OCI-M2 (cell line): ENCODE results near the gene RNF220.
A peak's percentile ranks its signal among the peaks of the same experiment; 100 is the strongest.

Experiments
- DNase-seq: peaks from one replicate; lab custom pipeline; 2025; ENCODE audit not compliant: unreplicated experiment; lab: John Stamatoyannopoulos, UW

Gene RNF220

DNA sequence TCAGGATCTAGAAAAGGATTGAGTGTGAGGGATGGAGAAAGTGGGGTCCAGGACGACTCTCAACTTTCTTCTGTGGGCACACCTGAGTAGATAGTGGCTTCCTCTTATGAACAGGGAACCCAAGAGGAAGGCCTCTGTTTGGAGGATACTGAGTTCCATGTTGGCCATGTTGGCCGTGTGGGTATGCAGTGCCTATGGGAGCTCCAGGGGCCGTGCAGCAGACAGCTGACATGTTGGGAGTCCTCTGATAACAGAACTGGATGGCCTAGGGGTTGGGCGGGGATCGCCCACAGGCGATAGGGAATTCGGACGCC, 226.2 kb downstream of the RNF220 start:
- peak; percentile 39 for DNase-seq

DNA sequence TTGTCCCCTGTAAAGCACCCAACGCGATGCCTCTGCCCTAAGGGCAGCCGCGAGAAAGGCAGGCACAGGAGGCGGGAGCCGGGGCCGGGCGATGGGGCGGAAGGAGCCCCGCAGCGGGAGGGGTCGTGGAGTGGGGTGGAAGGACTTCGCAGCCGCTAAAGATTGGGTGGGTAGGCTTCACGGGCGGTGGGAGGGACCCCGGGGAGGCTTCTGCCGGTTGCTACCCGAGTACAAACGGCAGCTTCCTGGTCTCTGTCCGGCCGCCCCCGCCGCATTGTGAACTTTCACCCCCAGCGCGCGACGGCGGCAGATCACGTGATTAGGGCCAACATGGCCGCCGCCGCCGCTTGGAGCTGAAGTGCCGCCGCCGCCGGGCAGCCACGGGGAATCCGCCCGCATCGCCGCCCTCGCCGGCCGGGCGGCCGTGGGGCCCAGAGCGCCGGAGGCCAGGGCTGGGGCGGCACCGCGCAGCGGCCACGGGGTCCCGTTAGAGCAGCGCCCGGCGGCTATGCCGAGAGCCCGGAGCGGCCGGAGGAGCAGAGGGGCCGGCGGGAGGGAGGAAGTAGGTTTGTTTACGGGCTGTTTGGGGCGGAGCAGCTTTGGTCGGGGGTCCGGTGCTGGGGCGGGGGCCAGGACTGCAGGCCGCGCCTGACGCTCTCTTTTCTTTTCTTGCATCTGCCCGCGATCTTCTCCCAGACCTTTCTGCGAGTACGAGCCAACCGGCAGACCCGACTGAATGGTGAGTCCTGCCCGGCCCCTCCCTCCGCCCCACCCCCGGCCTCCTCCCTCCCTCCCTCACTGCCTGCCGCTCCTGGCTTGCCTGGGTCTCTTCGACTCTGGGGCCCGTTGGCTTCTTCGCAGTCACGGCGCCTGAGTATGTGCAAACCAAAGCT, 226.8 kb downstream of the RNF220 start:
- peak; percentile 39 for DNase-seq

DNA sequence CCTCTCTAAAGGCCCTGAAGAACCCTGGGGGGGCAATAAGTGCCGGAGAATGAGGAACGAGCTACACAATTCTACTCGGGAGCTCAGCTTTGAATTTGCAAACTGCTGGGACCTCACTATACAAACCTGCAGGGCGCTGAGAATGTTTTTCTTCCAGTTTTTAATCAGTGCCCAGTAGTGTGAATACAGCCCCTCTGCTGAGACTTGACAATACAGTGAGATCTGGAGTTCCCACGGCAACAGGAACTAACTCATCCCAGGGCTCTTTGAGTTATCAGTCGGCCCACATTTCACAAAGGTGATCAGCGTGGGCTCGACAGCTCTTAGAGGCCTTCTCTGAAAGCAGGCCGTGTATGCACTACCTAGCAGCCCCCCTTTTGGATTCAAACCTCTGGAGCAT, 227.5 kb downstream of the RNF220 start:
- no peak for DNase-seq

DNA sequence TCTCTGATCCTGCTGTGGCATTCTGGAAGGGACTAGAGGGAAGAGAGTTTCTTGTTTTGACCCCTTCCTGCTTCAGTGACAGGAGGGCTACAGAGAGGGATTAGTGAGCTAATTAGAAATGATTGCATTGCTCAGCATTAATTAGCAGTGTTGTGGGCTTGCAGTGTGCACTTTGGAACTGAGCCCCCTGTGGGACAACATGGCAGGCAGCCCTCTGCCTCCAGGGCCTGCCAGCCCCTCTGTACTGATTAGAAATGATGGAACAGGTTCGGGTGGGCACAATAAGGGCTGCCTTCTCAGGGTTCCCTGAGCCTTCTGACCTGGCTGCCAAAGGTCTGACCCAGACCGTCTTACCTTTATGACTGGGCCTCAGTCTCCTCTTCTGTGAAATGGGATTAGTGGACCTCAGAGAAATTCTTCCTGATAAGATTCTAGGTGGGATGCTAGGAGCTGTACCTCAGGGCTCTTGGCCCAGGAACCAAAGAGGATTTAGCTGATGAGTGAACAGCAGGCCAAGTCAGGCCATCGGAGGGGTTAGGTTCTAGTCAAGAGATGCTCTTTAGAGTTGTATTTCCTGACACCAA, 229.6 kb downstream of the RNF220 start:
- no peak for DNase-seq

DNA sequence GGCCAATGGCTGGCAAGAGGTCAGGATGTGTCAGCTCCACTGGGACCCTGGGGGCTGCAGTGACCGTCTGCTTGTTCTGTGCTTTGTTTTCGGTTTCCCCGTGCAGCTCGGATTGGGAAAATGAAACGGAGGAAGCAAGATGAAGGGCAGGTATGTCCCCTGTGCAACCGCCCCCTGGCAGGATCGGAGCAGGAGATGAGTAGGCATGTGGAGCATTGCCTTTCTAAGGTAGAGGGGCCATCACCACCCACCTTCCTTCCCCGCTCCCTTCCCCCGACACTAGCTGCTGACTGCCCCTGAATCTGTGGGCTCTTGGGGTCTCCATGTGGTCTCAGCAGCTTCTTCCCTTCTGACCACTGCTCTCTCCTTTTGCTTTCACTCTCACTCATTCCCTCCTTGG, 230.4 kb downstream of the RNF220 start:
- no peak for DNase-seq

DNA sequence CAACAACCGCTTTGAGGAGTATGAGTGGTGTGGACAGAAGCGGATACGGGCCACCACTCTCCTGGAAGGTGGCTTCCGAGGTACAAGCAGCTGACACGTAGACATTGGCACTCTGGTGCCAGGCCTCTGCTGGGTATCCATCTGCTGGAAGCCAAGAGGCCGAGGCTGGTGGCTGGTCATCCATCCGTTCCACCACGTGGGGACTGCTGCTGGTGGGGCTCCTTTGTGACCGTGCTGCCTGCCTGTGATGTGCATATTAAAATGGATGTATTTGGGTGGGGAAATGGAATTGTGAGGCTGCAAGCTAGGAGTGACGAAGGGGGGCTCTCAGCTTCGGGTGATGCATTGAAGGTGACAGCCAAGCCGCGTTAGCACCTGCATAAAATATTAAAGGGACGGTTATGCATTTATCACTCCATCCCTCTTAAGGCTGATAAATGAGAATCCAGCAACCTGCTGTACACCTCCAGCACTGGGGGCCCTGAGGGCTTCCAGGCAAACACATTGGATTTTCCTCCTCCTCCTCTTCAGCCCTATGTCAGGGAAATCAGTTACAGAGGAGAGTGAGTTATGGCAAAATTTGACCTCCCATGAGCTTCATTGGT, 231.1 kb downstream of the RNF220 start:
- no peak for DNase-seq

DNA sequence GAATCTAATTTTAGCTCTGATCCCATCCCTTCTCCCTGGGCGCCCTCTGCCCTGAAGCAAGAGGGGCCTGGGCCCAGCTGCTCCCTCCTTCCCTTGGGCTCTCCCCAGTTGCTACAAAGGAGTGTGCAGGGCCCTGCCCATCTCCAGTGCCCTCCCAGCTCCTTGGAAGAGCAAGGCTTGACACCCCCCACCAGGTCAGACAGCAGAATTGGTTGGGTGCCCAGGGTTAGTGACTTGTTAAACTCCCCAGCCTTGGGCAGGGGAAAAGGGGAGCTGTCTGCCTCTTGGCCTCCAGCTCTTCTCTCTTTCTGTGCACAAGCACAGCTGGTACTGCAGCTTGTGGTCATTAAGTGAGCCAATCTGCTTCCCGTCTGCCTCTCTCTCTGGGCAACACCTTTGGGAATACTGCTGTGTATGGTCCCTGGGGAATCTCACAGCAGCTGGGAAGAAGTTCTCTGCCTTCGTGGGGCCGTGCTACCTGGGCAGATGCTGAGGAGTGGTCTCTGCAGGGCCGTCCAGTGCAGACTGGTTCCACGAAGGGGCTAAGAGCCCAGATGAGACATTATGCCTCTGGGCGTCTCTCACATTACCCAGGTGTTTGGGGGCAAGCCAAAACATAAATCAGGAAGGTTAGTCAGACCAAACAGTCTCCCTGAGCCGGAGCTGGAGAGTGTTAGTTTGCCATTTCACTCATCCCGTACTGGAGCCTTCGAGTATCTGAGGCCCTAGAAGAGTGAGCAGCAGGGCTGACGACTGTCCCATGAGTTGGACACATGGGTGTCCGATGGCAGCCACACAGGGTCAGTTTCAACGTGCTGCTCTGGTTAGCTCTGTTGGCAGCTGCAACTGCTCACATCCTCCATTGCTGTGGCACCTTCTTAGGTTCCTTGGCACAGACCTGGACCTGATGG, 231.9 kb downstream of the RNF220 start:
- no peak for DNase-seq

DNA sequence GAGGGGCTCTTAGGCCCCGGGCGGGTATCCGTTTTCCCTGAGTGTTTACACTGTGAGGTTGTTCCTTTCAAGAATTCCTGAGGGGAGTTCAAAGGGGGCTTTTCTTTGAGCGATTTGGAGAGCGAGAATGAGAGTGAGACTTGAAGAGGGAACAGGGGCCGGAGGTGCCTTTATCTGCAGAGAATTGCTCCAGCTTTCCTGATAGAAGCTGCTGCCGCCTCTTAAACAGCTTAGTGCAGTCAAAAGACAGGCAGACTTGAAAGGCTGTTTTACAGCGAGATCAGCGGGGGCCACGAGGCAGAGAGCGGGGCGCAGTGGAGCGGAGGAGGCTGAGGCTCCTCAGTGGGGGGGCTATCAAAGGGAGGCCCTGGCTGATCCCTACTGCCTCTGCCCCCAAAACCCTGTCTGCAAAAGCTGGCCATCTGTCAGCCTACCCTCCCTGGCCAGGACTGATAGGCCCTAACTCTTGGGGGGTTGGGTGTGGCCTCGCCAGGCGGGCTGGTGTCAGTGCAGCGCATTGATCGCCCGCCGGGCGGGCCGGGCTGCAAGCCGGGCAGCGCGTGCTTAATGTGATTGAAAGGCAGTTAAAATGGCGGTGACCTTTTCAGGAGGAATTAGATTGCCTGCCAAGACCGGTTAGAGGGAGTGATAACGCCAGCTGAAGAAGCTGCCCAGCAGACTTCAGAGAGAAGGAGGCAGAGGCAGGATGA, 232.8 kb downstream of the RNF220 start:
- no peak for DNase-seq

DNA sequence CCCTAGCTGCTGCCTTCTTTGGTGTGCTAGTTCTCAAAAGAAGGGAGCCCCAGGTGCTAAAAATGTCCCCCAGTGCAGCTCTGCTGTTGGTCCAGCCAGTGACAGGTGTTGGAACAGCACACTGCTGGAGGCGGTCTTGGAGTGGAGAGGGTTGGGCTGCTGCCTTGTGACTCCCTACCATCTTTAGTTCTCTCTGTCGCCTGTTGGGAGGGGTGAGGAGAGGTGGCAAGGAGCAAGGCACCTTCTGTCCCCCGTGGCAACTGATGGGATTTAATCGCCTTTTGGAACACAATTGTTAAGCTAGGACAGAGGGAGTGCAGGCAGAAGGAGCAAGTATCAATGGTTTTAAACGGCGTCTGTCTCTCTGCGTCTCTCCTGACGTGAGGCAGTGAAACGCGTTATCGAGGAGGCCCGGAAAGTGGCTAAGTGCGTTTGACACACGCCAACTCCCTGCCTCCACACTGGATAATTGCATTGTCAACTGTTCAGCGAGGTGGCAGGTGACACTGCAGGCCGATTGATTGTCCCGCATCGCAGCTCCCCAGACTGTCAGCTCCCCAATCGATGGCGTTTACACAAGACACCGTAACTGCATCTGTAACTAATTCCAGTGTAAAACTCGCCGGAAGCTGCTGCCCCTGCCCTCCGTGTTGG, 235.3 kb downstream of the RNF220 start:
- no peak for DNase-seq

DNA sequence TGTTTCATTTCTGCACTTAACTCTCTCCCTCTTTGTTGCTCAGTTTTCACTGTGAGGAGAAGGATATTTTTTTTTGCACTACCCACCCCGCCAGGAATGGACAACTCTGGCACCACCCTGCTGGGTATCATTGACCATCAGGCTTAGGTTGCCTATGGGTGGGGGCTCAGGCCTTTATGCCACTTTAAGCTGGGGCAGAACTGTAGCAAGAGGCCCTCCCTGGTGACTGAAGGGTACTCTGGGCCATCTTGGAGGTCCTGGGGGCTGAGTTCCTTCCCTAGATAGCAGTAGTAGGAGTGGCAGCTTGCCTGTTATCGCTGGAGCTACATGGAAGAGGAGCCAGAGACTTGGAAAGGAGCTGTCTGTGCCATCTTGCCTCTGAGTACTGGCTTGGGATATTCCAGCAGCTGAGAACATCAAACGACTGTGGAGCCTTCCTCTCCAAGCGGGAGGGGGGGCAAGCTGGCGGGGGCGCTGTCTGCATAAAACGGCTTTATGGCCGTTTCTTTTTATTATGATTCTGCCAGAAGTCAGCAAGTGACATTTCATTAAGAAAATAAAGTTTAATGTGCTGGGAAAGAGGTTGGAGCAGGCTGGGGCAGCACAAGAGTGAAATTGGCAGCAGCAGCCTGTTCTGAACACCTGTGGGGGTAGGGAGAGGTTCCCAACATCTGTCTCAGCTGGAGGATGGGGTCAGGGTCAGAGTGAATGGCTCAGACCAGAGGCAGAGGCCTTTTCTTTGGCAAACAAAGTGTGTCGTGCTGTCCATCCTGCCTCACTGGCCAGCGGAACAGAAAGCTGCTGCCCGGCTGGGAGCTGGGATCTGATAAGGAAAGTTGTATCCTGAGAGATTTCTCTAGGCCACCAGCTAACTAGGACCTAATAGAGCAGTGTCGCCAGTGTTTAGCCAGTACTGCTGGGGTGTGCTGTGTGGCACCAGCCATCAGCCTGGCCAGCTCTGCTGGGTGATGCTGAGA, 236.4 kb downstream of the RNF220 start:
- DNase-seq: no peak

DNA sequence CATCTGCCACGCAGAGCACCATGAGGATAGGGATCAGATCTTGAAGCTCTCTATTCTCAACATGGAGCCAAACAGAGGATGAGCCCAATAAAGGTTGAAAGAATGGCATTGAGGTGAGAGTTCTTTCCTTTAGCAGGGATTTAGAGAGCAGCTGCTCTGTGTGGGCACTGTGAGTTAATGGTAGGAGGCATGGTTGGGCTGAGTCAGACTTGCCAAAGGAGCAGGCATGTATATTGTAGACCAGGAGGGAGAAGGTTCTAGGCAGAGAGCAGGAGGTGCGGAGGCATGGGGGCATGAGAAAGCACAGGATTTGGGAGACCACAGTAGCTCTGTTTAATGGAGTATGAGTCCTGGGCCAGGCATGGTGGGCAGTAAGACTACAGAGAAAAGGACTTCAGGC, 237.2 kb downstream of the RNF220 start:
- DNase-seq: no peak

DNA sequence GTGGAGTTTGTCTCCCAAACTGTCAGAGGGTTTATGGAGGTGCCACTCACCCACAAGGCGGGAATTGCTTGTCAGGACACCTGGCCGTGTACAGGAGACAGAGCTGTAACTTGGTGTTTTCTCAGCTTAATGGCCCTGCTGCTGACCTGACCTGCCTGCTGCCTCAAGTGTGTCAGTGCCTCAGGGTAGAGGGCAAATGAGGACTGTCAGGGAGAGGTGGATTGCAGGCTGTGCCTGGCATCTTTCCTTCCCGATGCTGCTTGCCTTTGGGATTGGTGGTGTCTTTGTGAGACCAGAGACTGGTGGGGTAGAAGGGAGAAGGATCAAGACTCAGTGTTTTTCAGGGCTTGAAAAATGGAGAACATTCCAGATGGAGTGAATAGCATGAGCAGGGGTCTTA, 237.9 kb downstream of the RNF220 start:
- no peak for DNase-seq

DNA sequence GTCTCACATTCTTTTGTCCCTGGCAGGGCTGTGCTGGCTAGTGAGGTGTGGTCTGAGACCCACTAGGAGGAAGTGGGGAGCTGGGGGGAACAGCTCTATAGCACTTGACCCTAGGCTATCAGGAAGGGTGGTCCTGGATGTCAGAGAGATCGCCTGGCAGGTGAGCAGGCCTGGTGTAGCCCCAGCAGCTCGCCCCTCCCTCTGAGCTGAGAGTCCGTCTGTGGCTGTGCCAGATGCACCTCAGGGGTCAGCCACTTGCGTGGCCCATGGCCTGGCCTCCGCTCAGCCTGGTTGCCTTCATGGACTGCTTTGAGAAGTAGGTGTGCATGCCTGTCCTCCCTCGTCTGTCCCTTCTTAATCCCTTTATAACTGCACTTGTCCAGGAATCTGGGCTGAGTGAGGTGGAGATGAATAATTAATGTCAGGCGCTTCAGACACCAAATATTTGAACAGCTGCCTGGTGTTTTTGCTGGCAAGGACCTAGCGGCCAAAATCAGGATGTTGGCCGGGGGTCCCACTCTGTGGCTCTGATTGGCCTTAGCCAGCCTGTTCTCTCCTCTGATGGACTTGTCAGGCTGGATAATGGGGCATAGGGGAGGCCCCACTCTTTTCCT, 238.8 kb downstream of the RNF220 start:
- no peak for DNase-seq

DNA sequence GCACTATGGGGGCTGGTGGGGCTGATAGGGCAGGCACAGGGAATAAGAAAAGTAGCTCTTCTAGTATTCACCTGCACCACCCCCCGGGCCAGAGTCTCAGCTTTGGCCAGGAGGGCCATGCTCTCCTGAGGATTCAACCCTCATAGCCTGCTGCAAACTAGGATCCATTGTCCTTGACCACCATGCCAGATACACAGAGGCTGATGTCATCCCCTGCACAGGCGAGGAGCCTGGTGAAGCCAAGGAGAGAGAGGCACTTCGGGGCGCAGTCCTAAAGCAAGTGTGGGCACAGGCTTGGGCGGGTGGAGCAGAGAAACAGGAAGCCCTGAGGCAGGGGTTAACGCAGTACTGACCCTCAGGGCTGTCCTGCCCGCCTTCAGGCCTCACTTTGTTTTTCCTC, 239.8 kb downstream of the RNF220 start:
- DNase-seq: no peak

DNA sequence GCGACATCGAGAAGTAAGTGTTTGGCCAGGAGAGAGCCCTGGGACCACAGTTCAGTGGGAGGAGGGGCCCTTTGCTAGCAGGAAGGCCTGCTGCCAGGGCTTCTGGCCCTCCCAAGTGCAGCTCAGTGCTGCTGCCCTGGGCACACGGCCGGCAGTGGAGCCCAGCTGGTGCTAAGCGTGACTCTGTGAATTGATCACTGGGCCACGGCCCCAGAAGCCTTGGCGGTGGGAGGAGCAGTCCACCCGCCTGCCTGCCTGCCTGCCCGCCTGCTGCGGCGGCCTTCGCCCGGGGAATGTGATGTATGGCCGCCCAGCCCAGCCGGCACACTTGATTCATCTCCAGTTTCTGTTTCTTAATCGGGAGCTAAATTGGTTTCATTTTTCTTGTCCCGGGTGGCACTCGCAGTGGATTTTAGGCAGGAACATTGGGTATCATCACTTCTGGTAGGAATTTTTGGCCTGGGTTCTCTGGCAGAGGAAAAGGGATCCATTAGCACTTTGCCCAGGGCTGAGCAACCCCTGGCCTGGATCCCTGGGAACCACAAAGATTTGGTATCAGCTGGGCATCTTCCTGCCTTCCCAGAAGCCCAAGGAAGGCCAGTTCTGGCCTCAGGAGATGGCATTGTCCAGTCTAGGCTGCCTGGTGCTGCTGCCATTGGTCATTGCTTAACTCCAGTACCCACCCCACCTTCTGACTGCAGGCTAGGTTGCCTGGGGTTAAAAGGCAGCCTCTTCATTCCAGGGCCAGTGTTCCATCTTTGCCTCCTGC, 240.6 kb downstream of the RNF220 start:
- DNase-seq: no peak

DNA sequence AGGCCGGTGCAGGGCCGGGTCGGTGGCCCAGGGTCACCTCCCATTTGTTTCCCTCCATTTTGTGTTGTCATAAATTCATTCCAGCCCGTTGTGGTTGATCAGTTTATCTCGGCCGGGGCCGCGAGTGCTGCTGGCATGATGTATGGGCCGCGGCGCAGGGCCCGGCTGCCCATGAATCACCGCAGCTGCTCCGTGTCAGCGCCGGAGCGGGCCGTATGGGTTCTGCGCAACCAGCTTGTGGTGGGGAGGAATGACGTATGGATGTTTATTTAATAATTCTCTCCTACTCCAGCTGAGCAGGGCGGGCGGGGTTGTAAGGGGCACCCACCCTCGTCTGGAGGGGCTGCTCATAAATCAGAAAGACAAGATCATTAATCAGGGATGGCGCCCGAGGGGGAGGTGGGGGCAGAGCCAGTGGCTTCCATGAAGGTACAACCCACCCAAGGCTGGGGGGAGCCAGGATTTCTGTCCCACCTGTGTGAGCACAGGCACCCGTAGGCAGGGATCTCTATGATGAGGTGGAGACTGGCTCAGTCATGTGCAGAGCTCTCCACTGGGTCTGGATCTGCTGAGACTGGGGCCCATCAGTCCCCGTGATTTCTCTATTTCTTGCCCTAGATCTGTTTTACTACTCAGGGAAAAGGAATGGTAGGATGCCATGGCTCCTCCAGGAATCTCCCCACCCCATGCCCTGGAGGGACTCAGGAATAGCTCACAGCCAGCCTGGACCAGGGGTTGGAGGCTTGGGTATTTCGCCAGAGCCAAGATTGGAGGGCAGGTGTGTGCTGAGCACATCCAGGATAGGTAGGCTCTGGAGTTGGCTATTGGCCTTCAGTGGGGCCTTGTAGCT, 241.4 kb downstream of the RNF220 start:
- DNase-seq: no peak

DNA sequence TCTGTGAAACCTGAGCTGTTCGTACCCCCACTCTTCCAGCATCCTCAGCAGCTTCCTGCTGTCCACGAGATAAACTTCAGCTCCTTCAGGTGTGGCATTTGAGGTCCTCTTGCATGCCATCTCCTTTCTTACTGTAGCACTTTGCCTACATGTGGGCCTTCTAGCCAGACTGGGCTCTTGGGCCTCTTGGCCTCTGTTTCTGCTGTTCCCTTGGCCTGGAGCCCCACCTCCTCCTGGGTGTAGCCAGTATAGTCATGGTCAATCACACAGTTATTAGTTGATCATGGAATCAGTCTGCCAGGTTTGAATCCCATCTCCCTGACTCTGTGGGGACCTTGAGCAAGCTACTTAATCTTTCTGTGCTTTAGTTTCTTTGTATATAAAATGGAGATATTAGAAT, 242.8 kb downstream of the RNF220 start:
- DNase-seq: no peak
